ENCODE results near the gene PC. TPM values are rescaled to one million over a fixed set of nuclear protein-coding genes. Genes with fewer than 3 reads are reported as not detected.

Gene PC
- total RNA-seq, 1 experiment from 2014 or later: 22.5 TPM

GRCh38 chr11:66854729-66855211 lies 103.4 kb downstream of the PC start:
- BruUV-seq (replicated peaks): no TSS peak
- Histone ChIP-seq H3K4me1 (peaks cover 9% of the 10 kb centered on the region), H3K9me3 (no peaks in the 10 kb centered on the region), H3K4me3 (ENCODE audit: low read depth, low read length) (no peak overlapping the region), H3K36me3 (ENCODE audit: control insufficient read depth, insufficient read depth, low read length) (no peaks in the 10 kb centered on the region), H3K27me3 (replicated peaks; ENCODE audit: control insufficient read depth, insufficient read depth, low read length) (no peaks in the 10 kb centered on the region)
- Mint-ChIP-seq H3K4me1 (ENCODE audit: low read depth, unreplicated experiment) (peaks cover 8% of the 10 kb centered on the region), H3K4me3 (ENCODE audit: unreplicated experiment) (peak overlapping the region; percentile 96), H3K36me3 (ENCODE audit: insufficient read depth, unreplicated experiment) (peaks cover 48% of the 10 kb centered on the region), H3K9me3 (ENCODE audit: unreplicated experiment) (no peaks in the 10 kb centered on the region), H3K27ac (ENCODE audit: unreplicated experiment) (peak overlapping the region; percentile 95), H3K27me3 (ENCODE audit: insufficient read depth, unreplicated experiment) (no peaks in the 10 kb centered on the region)
- intact Hi-C loops (cut with micrococcal nuclease; ENCODE audit: unreplicated experiment): no loop called here
- no peak for DNase-seq
- ChIA-PET POLR2A (interaction anchor here (1.2 to 2.0 kb wide), 3 partner anchors 11 to 238 kb away, joined by 4 to 45 read pairs (median 12); partner anchors contain the start of genes RBM14 and RCE1), CTCF (interaction anchor here (1.5 kb wide), 1 partner anchor 28 kb away, joined by 3 read pairs; no protein-coding TSS in a partner anchor)
- TF ChIP-seq CTCF (IDR thresholded peaks at IDR 0.05; ENCODE audit: insufficient read depth in 1 of 2, low read depth in 1 of 2, low read length in 1 of 2, severe bottlenecking in 1 of 2, unreplicated experiment in 1 of 2): no peak

GRCh38 chr11:66854231-66854661 lies 103.9 kb downstream of the PC start:
- H3K27ac Mint-ChIP-seq (ENCODE audit: unreplicated experiment): peak overlapping the region; percentile 33
- no peak overlapping the region for H3K4me3 ChIP-seq (ENCODE audit: low read depth, low read length)
- BruUV-seq (replicated peaks): no TSS peak
- peaks cover 9% of the 10 kb centered on the region for H3K4me1 ChIP-seq
- H3K27me3 ChIP-seq (replicated peaks; ENCODE audit: control insufficient read depth, insufficient read depth, low read length): no peaks in the 10 kb centered on the region
- no peaks in the 10 kb centered on the region for H3K27me3 Mint-ChIP-seq (ENCODE audit: insufficient read depth, unreplicated experiment)
- CTCF ChIA-PET: no interaction called here
- peaks cover 48% of the 10 kb centered on the region for H3K36me3 Mint-ChIP-seq (ENCODE audit: insufficient read depth, unreplicated experiment)
- TF ChIP-seq CTCF (IDR thresholded peaks at IDR 0.05; ENCODE audit: insufficient read depth in 1 of 2, low read depth in 1 of 2, low read length in 1 of 2, severe bottlenecking in 1 of 2, unreplicated experiment in 1 of 2): no peak
- no peak overlapping the region for H3K4me3 Mint-ChIP-seq (ENCODE audit: unreplicated experiment)
- H3K36me3 ChIP-seq (ENCODE audit: control insufficient read depth, insufficient read depth, low read length): no peaks in the 10 kb centered on the region
- H3K9me3 Mint-ChIP-seq (ENCODE audit: unreplicated experiment): no peaks in the 10 kb centered on the region
- POLR2A ChIA-PET: no interaction called here
- intact Hi-C loops (cut with micrococcal nuclease; ENCODE audit: unreplicated experiment): no loop called here
- peaks cover 8% of the 10 kb centered on the region for H3K4me1 Mint-ChIP-seq (ENCODE audit: low read depth, unreplicated experiment)
- no peak for DNase-seq
- no peaks in the 10 kb centered on the region for H3K9me3 ChIP-seq

- peaks cover 48% of the 10 kb centered on the region for H3K36me3 Mint-ChIP-seq (ENCODE audit: insufficient read depth, unreplicated experiment)
- ChIA-PET POLR2A (interaction anchor here (0.7 kb wide), 1 partner anchor 215 kb away, joined by 3 read pairs; no protein-coding TSS in a partner anchor), CTCF (interaction anchor here (1.6 kb wide), 1 partner anchor 11 kb away, joined by 3 read pairs; no protein-coding TSS in a partner anchor)
- H3K4me3 Mint-ChIP-seq (ENCODE audit: unreplicated experiment): no peak overlapping the region
- H3K27me3 ChIP-seq (replicated peaks; ENCODE audit: control insufficient read depth, insufficient read depth, low read length): no peaks in the 10 kb centered on the region
- intact Hi-C loops (cut with micrococcal nuclease; ENCODE audit: unreplicated experiment): no loop called here
- peak overlapping the region; percentile 33 for H3K27ac Mint-ChIP-seq (ENCODE audit: unreplicated experiment)
- no peak for TF ChIP-seq CTCF (IDR thresholded peaks at IDR 0.05; ENCODE audit: insufficient read depth in 1 of 2, low read depth in 1 of 2, low read length in 1 of 2, severe bottlenecking in 1 of 2, unreplicated experiment in 1 of 2)
- DNase-seq: peak in 1 of 2 experiments; percentile 41
- no peaks in the 10 kb centered on the region for H3K9me3 Mint-ChIP-seq (ENCODE audit: unreplicated experiment)
- H3K4me3 ChIP-seq (ENCODE audit: low read depth, low read length): no peak overlapping the region
- peaks cover 8% of the 10 kb centered on the region for H3K4me1 Mint-ChIP-seq (ENCODE audit: low read depth, unreplicated experiment)
- no peaks in the 10 kb centered on the region for H3K36me3 ChIP-seq (ENCODE audit: control insufficient read depth, insufficient read depth, low read length)
- H3K4me1 ChIP-seq: peaks cover 9% of the 10 kb centered on the region
- H3K27me3 Mint-ChIP-seq (ENCODE audit: insufficient read depth, unreplicated experiment): no peaks in the 10 kb centered on the region
- H3K9me3 ChIP-seq: no peaks in the 10 kb centered on the region
- no TSS peak for BruUV-seq (replicated peaks)
Observed at GRCh38 chr11:66853242-66854229, 104.6 kb downstream of the PC start.

Measured in Caco-2 (cell line).